GM12878 (cell line): ENCODE data around the gene UAP1L1. TPM values are rescaled to one million over a fixed set of nuclear protein-coding genes. Genes with fewer than 3 reads are reported as not detected.

Source experiments
- ATAC-seq: fragments of 200-7000 bp; cut with Tn5 transposase; 3 replicates; pipeline ENCODE4 v1.9.1; 2020; ENCODE audit warnings: mild to moderate bottlenecking, moderate library complexity
- BruUV-seq: library from RNA; stranded (reverse); fragments of 400-500 nt; replicated peaks from 2 replicates; lab custom pipeline; 2021; lab: Mats Ljungman, UMichigan
- CTCF ChIA-PET: fragments of 300-600 bp; sonication (Branson Sonifier 250); formaldehyde crosslinking; extraction: SDS; loops from one replicate; lab custom pipeline; 2021; ENCODE audit warnings: inconsistent platforms; lab: Yijun Ruan, JAX
- POLR2A ChIA-PET: fragments of 350-600 bp; formaldehyde crosslinking; extraction: SDS; loops from one replicate; lab custom pipeline; 2021; ENCODE audit warnings: inconsistent platforms; lab: Charles Lee
- RAD21 ChIA-PET: fragments of 300-600 bp; sonication (Branson Sonifier 250); formaldehyde crosslinking; loops from one replicate; lab custom pipeline; 2023; ENCODE audit warnings: antibody characterized with exemption; ENCODE audit not compliant: unreplicated experiment; lab: Charles Lee
- SMC1A ChIA-PET: fragments of 300-600 bp; sonication (Branson Sonifier 250); formaldehyde crosslinking; loops from one replicate; lab custom pipeline; 2023; ENCODE audit not compliant: unreplicated experiment, uncharacterized antibody; lab: Charles Lee
- DNase-seq: peaks from one replicate; pipeline ENCODE4 v3.0.0-alpha.2; 2011; ENCODE audit warnings: low read depth, low spot score
- FAIRE-seq: peaks from 3 replicates; lab custom pipeline; 2011; peaks lifted over from hg19 to GRCh38; lab: Jason Lieb, UNC
- H2AFZ ChIP-seq: 2 replicates; pipeline ENCODE4 v1.6.0; 2011; ENCODE audit warnings: low read depth, low read length, control low read depth; ENCODE audit not compliant: control insufficient read depth
- H3K27ac ChIP-seq: 2 replicates; pipeline ENCODE4 v1.5.1; 2011; ENCODE audit warnings: control low read depth; ENCODE audit not compliant: control insufficient read depth, insufficient read depth
- H3K27me3 ChIP-seq, 2 experiments: replicated peaks in 1 of 2; 2 replicates each; pipeline versions ENCODE4 v1.6.0 to v1.6.1; 2011; ENCODE audit warnings: low read length in 1 of 2; ENCODE audit not compliant: control insufficient read depth in 2 of 2, insufficient read depth in 2 of 2
- H3K36me3 ChIP-seq, 2 experiments: 2 replicates each; pipeline ENCODE4 v1.5.1; 2011; ENCODE audit warnings: low read length in 1 of 2; ENCODE audit not compliant: control insufficient read depth in 2 of 2, insufficient read depth in 2 of 2
- H3K4me1 ChIP-seq: 2 replicates; pipeline ENCODE4 v1.6.1; 2011; ENCODE audit warnings: mild to moderate bottlenecking, low read length, moderate library complexity, mixed read lengths; ENCODE audit not compliant: control insufficient read depth, insufficient read depth
- H3K4me2 ChIP-seq: 2 replicates; pipeline ENCODE4 v1.6.0; 2011; ENCODE audit warnings: control low read depth; ENCODE audit not compliant: control insufficient read depth, insufficient read depth
- H3K4me3 ChIP-seq: fragments of 200-600 bp; sonication (generic); 2 replicates; pipeline ENCODE4 v1.5.1; 2016
- H3K79me2 ChIP-seq: 2 replicates; pipeline ENCODE4 v1.6.0; 2011; ENCODE audit warnings: low read length; ENCODE audit not compliant: control insufficient read depth, insufficient read depth
- H3K9ac ChIP-seq: 2 replicates; pipeline ENCODE4 v1.8.0; 2011; ENCODE audit warnings: low read length, control low read depth, mixed read lengths; ENCODE audit not compliant: control insufficient read depth, insufficient read depth
- H3K9me3 ChIP-seq: replicated peaks from 3 replicates; pipeline ENCODE4 v1.5.1; 2011; ENCODE audit warnings: mild to moderate bottlenecking, low read length; ENCODE audit not compliant: control insufficient read depth, insufficient read depth
- H4K20me1 ChIP-seq: 2 replicates; pipeline ENCODE4 v1.6.0; 2011; ENCODE audit not compliant: control insufficient read depth, insufficient read depth
- ATF3 ChIP-seq: IDR thresholded peaks from 2 replicates; pipeline ENCODE4 v1.6.1; 2011; ENCODE audit warnings: low read depth, mild to moderate bottlenecking, low read length, moderate library complexity, borderline replicate concordance; ENCODE audit errors: extremely low read depth
- DPF2 ChIP-seq: fragments of 450-650 bp; IDR thresholded peaks from 2 replicates; pipeline ENCODE4 v1.6.1; 2017; ENCODE audit warnings: mild to moderate bottlenecking
- GATAD2B ChIP-seq: fragments of 450-650 bp; conservative IDR thresholded peaks from 2 replicates; pipeline ENCODE4 v1.6.1; 2017; ENCODE audit warnings: low read depth, mild to moderate bottlenecking, moderate library complexity
- IRF3 ChIP-seq: fragments of 450-650 bp; IDR thresholded peaks from 2 replicates; pipeline ENCODE4 v1.6.1; 2014; ENCODE audit warnings: mild to moderate bottlenecking
- IRF5 ChIP-seq: fragments of 450-650 bp; IDR thresholded peaks from 2 replicates; pipeline ENCODE4 v1.6.1; 2017; ENCODE audit warnings: borderline replicate concordance
- JUNB ChIP-seq: IDR thresholded peaks from 2 replicates; pipeline ENCODE4 v1.6.1; 2016; ENCODE audit warnings: antibody characterized with exemption, mild to moderate bottlenecking
- KDM1A ChIP-seq: fragments of 200-600 bp; sonication (generic); IDR thresholded peaks from 2 replicates; pipeline ENCODE4 v1.6.1; 2016; ENCODE audit warnings: borderline replicate concordance
- NKRF ChIP-seq: fragments of 450-650 bp; conservative IDR thresholded peaks from 2 replicates; pipeline ENCODE4 v1.6.1; 2017; ENCODE audit warnings: mild to moderate bottlenecking, moderate library complexity
- PBX3 ChIP-seq: IDR thresholded peaks from 2 replicates; pipeline ENCODE4 v1.6.1; 2011; ENCODE audit warnings: mild to moderate bottlenecking, low read depth, low read length, moderate library complexity; ENCODE audit not compliant: insufficient replicate concordance
- STAT3 ChIP-seq: IDR thresholded peaks from 2 replicates; pipeline ENCODE4 v1.6.1; 2011; ENCODE audit warnings: low read depth, low read length, improper control_type of control experiment
- ZNF592 ChIP-seq: fragments of 450-650 bp; IDR thresholded peaks from 2 replicates; pipeline ENCODE4 v1.6.1; 2017; ENCODE audit warnings: mild to moderate bottlenecking, moderate library complexity
- WGBS: methylation state at CpG from one replicate; pipeline ENCODE4 v1.1.6; 2016; ENCODE audit warnings: low lambda C conversion rate; ENCODE audit not compliant: insufficient replicate concordance, insufficient coverage; ENCODE audit errors: missing lambda C conversion rate; 5-methylcytosine and 5-hydroxymethylcytosine counted together
- in situ Hi-C: fragments of 300-500 bp; cut with MboI; formaldehyde crosslinking; loops from 9 replicates; pipeline ENCODE4 v1.14.3; 2018; ENCODE audit warnings: mixed read lengths
- intact Hi-C: fragments of 100-400 bp; cut with micrococcal nuclease; formaldehyde crosslinking; loops from one replicate; pipeline ENCODE4 v1.14.2; 2022; ENCODE audit not compliant: unreplicated experiment
- polyA plus RNA-seq, 11 experiments: library from polyadenylated mRNA; depleted of rRNA in 4 of 11; unstranded in 6 of 11; stranded (reverse) in 5 of 11; fragments of >200 nt; fragmentation: Nextera tagmentation in 4 of 11; fragmentation: Illumina TruSeq in 1 of 11; extraction: Ambion mirVana in 4 of 11; extraction: Trizol in 1 of 11; gene quantifications; 1 replicate in 1 of 11; 2 replicates in 10 of 11; pipeline versions ENCODE4 v1.2.1 to v1.2.3, GENCODE V29; 2011 to 2016; ENCODE audit warnings: inconsistent platforms in 2 of 11, missing spikeins in 2 of 11, low read depth in 1 of 11
- total RNA-seq, 4 experiments: library from RNA; depleted of rRNA in 3 of 4; stranded (reverse); fragments of >200 nt in 3 of 4; fragmentation: Illumina TruSeq in 1 of 4; extraction: Trizol in 1 of 4; gene quantifications; 2 replicates each; pipeline versions ENCODE4 v1.2.1 to v1.2.3, GENCODE V29; 2013 to 2021

Gene UAP1L1
- total and polyA plus RNA-seq, 10 of the 15 experiments (the other 5 are each of a cell fraction or from before 2014, with no cell fraction given), result 0.29 to 15.7 (median 5.8) TPM

GRCh38 chr9:137087409-137087925 is 10.2 kb downstream of the UAP1L1 start:
- peaks cover 29% of the 10 kb centered on the region for H3K4me1 ChIP-seq
- TF ChIP-seq JUNB (no peak), KDM1A (no peak), IRF5 (no peak), PBX3 (no peak), ZNF592 (no peak), GATAD2B (peak; percentile 60), NKRF (no peak), IRF3 (no peak), DPF2 (no peak), ATF3 (no peak), STAT3 (no peak)

More at GRCh38 chr9:137087409-137087925, 10.2 kb downstream of the UAP1L1 start:
- peaks cover 10% of the 10 kb centered on the region for H3K79me2 ChIP-seq
- peak overlapping the region; percentile 96 for H3K4me2 ChIP-seq
- no TSS peak for BruUV-seq
- ChIA-PET RAD21 (interaction anchor here (0.7 to 2.7 kb wide), 10 partner anchors 9 to 149 kb away, joined by 3 to 32 read pairs (median 6); partner anchors contain the start of genes DPP7, SAPCD2 and UAP1L1), POLR2A (interaction anchor here (0.6 to 2.7 kb wide), 15 partner anchors 8 to 326 kb away, joined by 3 to 38 read pairs (median 7); partner anchors contain the start of genes NDOR1, RNF208, SAPCD2 and TMEM203), CTCF (interaction anchor here (0.7 to 5.0 kb wide), 11 partner anchors 8 to 149 kb away, joined by 3 to 80 read pairs (median 6); partner anchors contain the start of gene SAPCD2), SMC1A (interaction anchor here (0.9 to 2.8 kb wide), 5 partner anchors 8 to 64 kb away, joined by 3 to 30 read pairs (median 11); partner anchors contain the start of genes SAPCD2 and UAP1L1)
- peak overlapping the region; percentile 83 for H2AFZ ChIP-seq
- H3K9ac ChIP-seq, result peak overlapping the region; percentile 87
- FAIRE-seq, result peak; percentile 23
- peak overlapping the region; percentile 73 for H3K4me3 ChIP-seq
- H3K36me3 ChIP-seq, result peaks cover 0 to 3% of the 10 kb centered on the region in 2 experiments; a peak in 1 of 4 replicates
- no peaks in the 10 kb centered on the region for H4K20me1 ChIP-seq
- H3K9me3 ChIP-seq, result no peaks in the 10 kb centered on the region
- intact Hi-C loops (no loop called here), in situ Hi-C loops (no loop called here)
- no peaks in the 10 kb centered on the region for H3K27me3 ChIP-seq
- no peak for DNase-seq
- WGBS, result 15% methylated on average over 22 of the region's 22 CpGs
- ATAC-seq, result peak; percentile 3
- peak overlapping the region; percentile 80 for H3K27ac ChIP-seq
